Raji (cell line): ENCODE results near the gene VPS4B.

ENCODE experiments used
- POLR2A ChIP-seq: IDR thresholded peaks from 2 replicates; pipeline ENCODE4 v1.6.1; 2011; ENCODE audit warnings: low read depth, low read length, control low read depth; ENCODE audit not compliant: insufficient read depth

VPS4B gene

GRCh38 chr18:63363951-63364350 is 58.3 kb downstream of the VPS4B start:
- TF ChIP-seq POLR2A = no peak

GRCh38 chr18:63356272-63356896 is 65.9 kb downstream of the VPS4B start:
- TF ChIP-seq POLR2A = no peak

- TF ChIP-seq POLR2A = no peak
Observed at GRCh38 chr18:63350230-63350629, 72.0 kb downstream of the VPS4B start.

- TF ChIP-seq POLR2A = no peak
Observed at GRCh38 chr18:63348508-63349136, 73.7 kb downstream of the VPS4B start.

- no peak for TF ChIP-seq POLR2A
Observed at GRCh38 chr18:63346480-63347183, 75.6 kb downstream of the VPS4B start.

GRCh38 chr18:63346031-63346430 is 76.2 kb downstream of the VPS4B start:
- no peak for TF ChIP-seq POLR2A

- no peak for TF ChIP-seq POLR2A
Observed at GRCh38 chr18:63344918-63345317, 77.4 kb downstream of the VPS4B start.

GRCh38 chr18:63344263-63344662 is 78.0 kb downstream of the VPS4B start:
- no peak for TF ChIP-seq POLR2A

- no peak for TF ChIP-seq POLR2A
Observed at GRCh38 chr18:63342206-63342605, 80.1 kb downstream of the VPS4B start.

GRCh38 chr18:63339920-63340484 is 82.3 kb downstream of the VPS4B start:
- TF ChIP-seq POLR2A = no peak
